Type B pancreatic cell (in vitro differentiated cells): ENCODE results near the gene GRIP2. TPM values are rescaled to one million over a fixed set of nuclear protein-coding genes. Genes with fewer than 3 reads are reported as not detected.
A peak's percentile ranks its signal among the peaks of the same experiment; 100 is the strongest.

Experiments
- DNase-seq: peaks from one replicate; pipeline ENCODE4 v3.0.0; 2021; ENCODE audit warnings: mixed read lengths; ENCODE audit not compliant: unreplicated experiment; ENCODE audit errors: extremely low spot score
- H3K27ac Mint-ChIP-seq: 2 replicates; pipeline ENCODE4 v1.8.0; 2021; ENCODE audit warnings: mild to moderate bottlenecking, mixed read lengths
- H3K27me3 Mint-ChIP-seq: 2 replicates; pipeline ENCODE4 v1.8.0; 2021; ENCODE audit warnings: mixed read lengths
- H3K36me3 Mint-ChIP-seq: 2 replicates; pipeline ENCODE4 v1.8.0; 2021; ENCODE audit warnings: mixed read lengths
- H3K4me1 Mint-ChIP-seq: one replicate; pipeline ENCODE4 v1.8.0; 2021; ENCODE audit warnings: mixed read lengths; ENCODE audit not compliant: unreplicated experiment
- H3K4me3 Mint-ChIP-seq: 2 replicates; pipeline ENCODE4 v1.8.0; 2021; ENCODE audit warnings: mild to moderate bottlenecking, mixed read lengths
- H3K9me3 Mint-ChIP-seq: 2 replicates; pipeline ENCODE4 v1.8.0; 2021; ENCODE audit warnings: mixed read lengths
- total RNA-seq: library from RNA; stranded (reverse); gene quantifications from 2 replicates; pipeline ENCODE4 v1.2.1, GENCODE V29; 2021; ENCODE audit warnings: low replicate concordance
- TF ChIP-seq, protein P1 (sequence below): fragments of 200-600 bp; sonication (generic); conservative IDR thresholded peaks from 2 replicates; pipeline ENCODE4 v1.5.0; 2021; ENCODE audit warnings: antibody characterized with exemption, mild to moderate bottlenecking

GRIP2 gene
- total RNA-seq, 1 donor from 2014 or later = 5.6 TPM

GRCh38 chr3:14549256-14549919, 9.2 kb upstream of the GRIP2 start:
- H3K9me3 Mint-ChIP-seq = no peaks in the 10 kb centered on the region
- H3K27ac Mint-ChIP-seq = no peak overlapping the region
- no peak for DNase-seq
- H3K4me3 Mint-ChIP-seq = no peak overlapping the region
- no peaks in the 10 kb centered on the region for H3K36me3 Mint-ChIP-seq
- peaks cover 23% of the 10 kb centered on the region for H3K27me3 Mint-ChIP-seq
- peaks cover 17% of the 10 kb centered on the region for H3K4me1 Mint-ChIP-seq
- TF ChIP-seq, protein P1, sequence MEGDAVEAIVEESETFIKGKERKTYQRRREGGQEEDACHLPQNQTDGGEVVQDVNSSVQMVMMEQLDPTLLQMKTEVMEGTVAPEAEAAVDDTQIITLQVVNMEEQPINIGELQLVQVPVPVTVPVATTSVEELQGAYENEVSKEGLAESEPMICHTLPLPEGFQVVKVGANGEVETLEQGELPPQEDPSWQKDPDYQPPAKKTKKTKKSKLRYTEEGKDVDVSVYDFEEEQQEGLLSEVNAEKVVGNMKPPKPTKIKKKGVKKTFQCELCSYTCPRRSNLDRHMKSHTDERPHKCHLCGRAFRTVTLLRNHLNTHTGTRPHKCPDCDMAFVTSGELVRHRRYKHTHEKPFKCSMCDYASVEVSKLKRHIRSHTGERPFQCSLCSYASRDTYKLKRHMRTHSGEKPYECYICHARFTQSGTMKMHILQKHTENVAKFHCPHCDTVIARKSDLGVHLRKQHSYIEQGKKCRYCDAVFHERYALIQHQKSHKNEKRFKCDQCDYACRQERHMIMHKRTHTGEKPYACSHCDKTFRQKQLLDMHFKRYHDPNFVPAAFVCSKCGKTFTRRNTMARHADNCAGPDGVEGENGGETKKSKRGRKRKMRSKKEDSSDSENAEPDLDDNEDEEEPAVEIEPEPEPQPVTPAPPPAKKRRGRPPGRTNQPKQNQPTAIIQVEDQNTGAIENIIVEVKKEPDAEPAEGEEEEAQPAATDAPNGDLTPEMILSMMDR = peak; percentile 59

DNA sequence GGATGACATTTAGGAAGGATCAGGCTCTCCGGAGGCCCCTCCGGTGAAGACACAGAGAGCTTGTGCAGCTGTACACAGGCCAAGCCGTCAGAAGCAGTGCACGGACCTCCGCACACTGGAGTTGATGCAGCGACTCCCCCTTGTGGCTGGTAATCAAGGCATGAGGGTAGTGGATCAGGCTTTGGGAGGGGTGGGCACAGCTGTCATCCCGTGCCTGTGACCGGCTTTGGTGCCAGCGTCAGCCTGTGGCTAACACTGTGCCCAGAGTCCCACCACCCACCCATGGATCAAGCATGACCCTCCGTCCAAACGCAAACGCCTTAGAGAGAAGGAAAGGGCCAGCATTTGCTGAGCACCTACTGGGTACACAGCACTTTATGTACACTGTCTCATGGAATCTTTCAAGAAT, 8.2 kb upstream of the GRIP2 start:
- Mint-ChIP-seq H3K27ac (no peak overlapping the region), H3K27me3 (peaks cover 23% of the 10 kb centered on the region), H3K9me3 (no peaks in the 10 kb centered on the region), H3K4me1 (peaks cover 14% of the 10 kb centered on the region), H3K36me3 (no peaks in the 10 kb centered on the region), H3K4me3 (no peak overlapping the region)
- TF ChIP-seq, protein P1 = peak; percentile 81
- DNase-seq = no peak

GRCh38 chr3:14547693-14548092, 7.6 kb upstream of the GRIP2 start:
- Mint-ChIP-seq H3K9me3 (no peaks in the 10 kb centered on the region), H3K36me3 (no peaks in the 10 kb centered on the region), H3K27ac (no peak overlapping the region), H3K27me3 (peaks cover 25% of the 10 kb centered on the region), H3K4me3 (no peak overlapping the region), H3K4me1 (peaks cover 14% of the 10 kb centered on the region)
- DNase-seq = no peak
- TF ChIP-seq, protein P1 = no peak

- H3K27ac Mint-ChIP-seq = no peak overlapping the region
- H3K27me3 Mint-ChIP-seq = peaks cover 21% of the 10 kb centered on the region
- H3K4me1 Mint-ChIP-seq = peaks cover 11% of the 10 kb centered on the region
- no peak overlapping the region for H3K4me3 Mint-ChIP-seq
- TF ChIP-seq, protein P1 = no peak
- no peak for DNase-seq
- no peaks in the 10 kb centered on the region for H3K36me3 Mint-ChIP-seq
- no peaks in the 10 kb centered on the region for H3K9me3 Mint-ChIP-seq
Measured at GRCh38 chr3:14546041-14546440, 5.9 kb upstream of the GRIP2 start.

- H3K9me3 Mint-ChIP-seq = no peaks in the 10 kb centered on the region
- H3K27me3 Mint-ChIP-seq = peaks cover 16% of the 10 kb centered on the region
- no peak for DNase-seq
- no peak overlapping the region for H3K27ac Mint-ChIP-seq
- H3K4me1 Mint-ChIP-seq = peaks cover 10% of the 10 kb centered on the region
- TF ChIP-seq, protein P1 = no peak
- H3K36me3 Mint-ChIP-seq = no peaks in the 10 kb centered on the region
- H3K4me3 Mint-ChIP-seq = no peak overlapping the region
Measured at GRCh38 chr3:14545251-14545635, 5.1 kb upstream of the GRIP2 start.
